Measurements from ENCODE around the gene AKR1C4. TPM values are rescaled to one million over a fixed set of nuclear protein-coding genes. Genes with fewer than 3 reads are reported as not detected.
"Not testable (repeated sequence)": the region's sequence is repeated elsewhere in the genome, so short reads cannot be mapped to it uniquely, and the experiment has no call there.

Gene AKR1C4
- not detected for total RNA-seq
- long read RNA-seq, donor 1 = 0 reads
- long read RNA-seq, donor 2 = 0 reads

GRCh38 chr10:5196702-5197113 is at the start of gene AKR1C4:
Gene AKR1C4 (plus strand): TSS chr10:5196837. CDS start chr10:5196868, 31 bp downstream.
- intact Hi-C loops (cut with DNase I) = no loop called here
- no peak for DNase-seq (ENCODE audit: low spot score)

- no peak for DNase-seq (ENCODE audit: low spot score)
- intact Hi-C loops (cut with DNase I) = no loop called here
Observed at GRCh38 chr10:5146920-5147254, 49.8 kb upstream of the AKR1C4 start.

- DNase-seq (ENCODE audit: low spot score) = no peak
- intact Hi-C loops (cut with DNase I) = no loop called here
Observed at GRCh38 chr10:5147255-5147980, 49.2 kb upstream of the AKR1C4 start.

GRCh38 chr10:5147981-5148677 is 48.5 kb upstream of the AKR1C4 start:
- no peak for DNase-seq (ENCODE audit: low spot score)
- intact Hi-C loops (cut with DNase I) = no loop called here

GRCh38 chr10:5148678-5149032 is 48.0 kb upstream of the AKR1C4 start:
- DNase-seq (ENCODE audit: low spot score) = no peak
- intact Hi-C loops (cut with DNase I) = no loop called here

- no peak for DNase-seq (ENCODE audit: low spot score)
- intact Hi-C loops (cut with DNase I) = no loop called here
Observed at GRCh38 chr10:5151076-5151475, 45.6 kb upstream of the AKR1C4 start.

- no peak for DNase-seq (ENCODE audit: low spot score)
- intact Hi-C loops (cut with DNase I) = no loop called here
Observed at GRCh38 chr10:5155951-5156350, 40.7 kb upstream of the AKR1C4 start.

- intact Hi-C loops (cut with DNase I) = no loop called here
- DNase-seq (ENCODE audit: low spot score) = no peak
Observed at GRCh38 chr10:5157501-5157900, 39.1 kb upstream of the AKR1C4 start.

- intact Hi-C loops (cut with DNase I) = no loop called here
- no peak for DNase-seq (ENCODE audit: low spot score)
Observed at GRCh38 chr10:5159126-5159525, 37.5 kb upstream of the AKR1C4 start.

GRCh38 chr10:5163487-5163886 is 33.1 kb upstream of the AKR1C4 start:
- intact Hi-C loops (cut with DNase I) = no loop called here

GRCh38 chr10:5165738-5166137 is 30.9 kb upstream of the AKR1C4 start:
- intact Hi-C loops (cut with DNase I) = no loop called here
- DNase-seq (ENCODE audit: low spot score) = no peak

More at GRCh38 chr10:5163487-5163886, 33.1 kb upstream of the AKR1C4 start:
- DNase-seq (ENCODE audit: low spot score) = no peak

- no peak for DNase-seq (ENCODE audit: low spot score)
- intact Hi-C loops (cut with DNase I) = no loop called here
Observed at GRCh38 chr10:5168897-5169420, 27.7 kb upstream of the AKR1C4 start.

GRCh38 chr10:5175581-5175980 is 21.1 kb upstream of the AKR1C4 start:
- DNase-seq (ENCODE audit: low spot score); intact Hi-C loops (cut with DNase I): not testable (repeated sequence)

- intact Hi-C loops (cut with DNase I); DNase-seq (ENCODE audit: low spot score): not testable (repeated sequence)
Observed at GRCh38 chr10:5180503-5180902, 16.1 kb upstream of the AKR1C4 start.

GRCh38 chr10:5183923-5184322 is 12.7 kb upstream of the AKR1C4 start:
- DNase-seq (ENCODE audit: low spot score) = no peak
- intact Hi-C loops (cut with DNase I) = no loop called here

- no peak for DNase-seq (ENCODE audit: low spot score)
- intact Hi-C loops (cut with DNase I) = no loop called here
Observed at GRCh38 chr10:5184987-5185775, 11.5 kb upstream of the AKR1C4 start, which contains the start of gene AKR1C8. Gene AKR1C8 (minus strand): TSS chr10:5185150. CDS start chr10:5185104, 46 bp downstream.

GRCh38 chr10:5187867-5188266 is 8.8 kb upstream of the AKR1C4 start:
- intact Hi-C loops (cut with DNase I) = no loop called here
- no peak for DNase-seq (ENCODE audit: low spot score)

- intact Hi-C loops (cut with DNase I) = no loop called here
- DNase-seq (ENCODE audit: low spot score) = no peak
Observed at GRCh38 chr10:5188358-5188757, 8.3 kb upstream of the AKR1C4 start.

GRCh38 chr10:5194431-5194830 is 2.2 kb upstream of the AKR1C4 start:
- intact Hi-C loops (cut with DNase I) = no loop called here
- no peak for DNase-seq (ENCODE audit: low spot score)

All from posterior vena cava (tissue), 2 donors.